Measurements from ENCODE around the gene SMIM24.
"Not testable (repeated sequence)": the region's sequence is repeated elsewhere in the genome, so short reads cannot be mapped to it uniquely, and the experiment has no call there.

SMIM24 gene

DNA sequence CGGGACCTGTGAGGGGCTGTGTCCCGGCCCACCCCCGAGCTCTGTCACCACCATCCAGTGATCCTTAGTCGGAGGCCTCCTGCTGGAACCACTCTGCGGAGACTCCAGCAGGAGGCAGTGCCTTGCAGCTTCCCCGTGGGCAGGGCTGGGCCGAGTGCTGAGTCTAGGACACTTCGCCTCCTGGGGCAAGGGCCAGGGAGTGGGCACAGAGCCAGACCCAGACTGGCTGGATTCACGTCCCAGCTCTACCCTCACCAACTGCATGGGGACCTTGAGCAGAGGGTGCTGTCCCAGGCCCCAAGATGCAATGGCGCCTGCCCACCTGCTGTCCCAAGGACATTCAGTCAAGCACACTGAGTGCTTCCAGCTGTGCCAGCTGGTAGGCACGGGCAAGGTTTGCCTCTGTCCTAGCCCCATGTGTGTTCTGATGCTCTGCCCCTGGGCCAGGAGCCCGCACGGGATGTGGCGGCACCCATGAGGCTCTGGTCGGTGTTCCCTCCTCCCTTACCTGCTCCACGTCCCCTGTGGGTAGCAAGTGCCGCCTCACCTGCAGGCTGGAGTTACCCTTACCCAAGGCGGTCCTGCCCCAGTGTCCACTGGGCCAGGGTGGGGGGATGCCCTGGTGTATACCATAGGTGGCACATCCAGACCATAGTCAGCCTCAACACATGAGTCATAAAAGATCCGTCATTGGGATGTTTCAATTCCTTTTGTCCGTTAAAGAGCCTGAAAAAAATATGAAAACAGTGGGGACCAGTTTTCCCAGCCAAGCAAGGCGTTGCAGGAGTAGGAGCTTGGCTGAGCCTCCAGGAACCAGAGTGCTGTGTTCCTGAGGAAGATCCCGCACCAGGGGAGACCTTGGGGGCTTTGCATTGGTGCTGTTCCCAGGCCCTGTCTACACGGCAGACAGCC, 33.2 kb upstream of the SMIM24 start:
- DNase-seq: no peak

DNA sequence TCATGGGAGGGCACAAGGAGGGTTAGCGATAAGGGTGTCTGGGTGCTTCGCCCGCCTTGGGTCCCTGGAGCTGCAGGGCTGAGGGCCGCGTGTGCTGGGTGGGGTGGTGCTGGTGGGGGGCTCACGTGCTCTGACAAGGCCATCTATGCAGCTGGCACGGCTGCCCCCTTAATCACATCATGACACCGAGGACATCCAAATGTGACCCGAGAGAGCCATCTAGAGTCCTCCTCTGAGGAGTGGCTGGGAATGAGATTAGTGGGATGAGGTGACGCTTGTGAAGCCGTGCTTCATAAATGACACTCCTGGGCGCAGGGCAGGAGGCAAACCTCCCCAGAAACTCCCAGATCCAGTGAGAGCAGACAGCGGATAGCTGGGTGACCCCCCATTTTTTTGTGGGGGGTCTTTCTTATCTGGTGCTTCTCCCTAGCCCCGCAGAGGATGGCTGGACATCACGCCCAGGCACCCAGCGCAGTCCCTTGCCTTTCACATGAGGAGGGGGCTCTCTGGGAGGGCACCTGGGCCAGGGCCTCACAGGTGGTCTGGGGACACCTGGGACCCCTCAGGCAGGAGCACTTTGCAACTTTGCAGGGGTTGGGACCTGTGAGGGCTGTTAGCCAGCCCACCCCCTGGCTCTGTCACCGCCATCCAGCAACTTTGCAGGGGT, 32.4 kb upstream of the SMIM24 start:
- DNase-seq: no peak

DNA sequence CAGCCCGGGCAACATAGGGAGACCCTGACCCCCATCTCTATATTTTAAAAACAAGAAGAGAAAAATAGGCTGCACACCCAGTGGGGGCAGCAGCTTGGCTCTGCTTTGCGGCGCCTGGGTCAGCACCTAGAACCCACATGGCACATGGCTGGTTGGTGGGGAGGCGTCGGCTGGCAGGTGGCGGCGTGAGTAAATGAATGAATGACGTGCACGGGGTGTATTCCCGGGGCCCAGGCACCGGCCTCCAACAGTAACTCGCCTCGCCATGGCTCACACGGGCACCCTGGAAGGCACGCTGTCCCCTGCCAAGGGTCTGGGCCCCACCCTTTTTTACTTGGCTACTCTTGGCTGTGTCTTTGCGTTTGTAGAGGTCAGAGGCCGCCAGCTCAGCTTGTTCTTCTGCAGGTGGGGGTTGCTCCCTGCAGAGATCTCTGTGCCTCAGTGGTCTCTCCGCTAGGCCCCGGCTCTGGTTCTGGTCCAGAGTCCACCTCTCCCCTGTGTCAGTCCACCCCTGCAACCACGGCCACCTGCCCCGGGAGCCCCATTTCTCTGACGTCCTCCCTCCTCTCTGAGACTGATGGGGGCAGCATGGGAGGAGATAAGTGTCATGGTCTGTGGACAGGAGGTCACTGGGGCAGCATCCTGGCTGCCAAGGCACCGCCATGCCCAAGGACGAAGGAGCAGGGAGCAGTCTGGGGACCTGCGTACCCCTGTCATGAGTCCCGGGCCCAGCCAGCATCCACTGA, 31.4 kb upstream of the SMIM24 start:
- DNase-seq: no peak

DNA sequence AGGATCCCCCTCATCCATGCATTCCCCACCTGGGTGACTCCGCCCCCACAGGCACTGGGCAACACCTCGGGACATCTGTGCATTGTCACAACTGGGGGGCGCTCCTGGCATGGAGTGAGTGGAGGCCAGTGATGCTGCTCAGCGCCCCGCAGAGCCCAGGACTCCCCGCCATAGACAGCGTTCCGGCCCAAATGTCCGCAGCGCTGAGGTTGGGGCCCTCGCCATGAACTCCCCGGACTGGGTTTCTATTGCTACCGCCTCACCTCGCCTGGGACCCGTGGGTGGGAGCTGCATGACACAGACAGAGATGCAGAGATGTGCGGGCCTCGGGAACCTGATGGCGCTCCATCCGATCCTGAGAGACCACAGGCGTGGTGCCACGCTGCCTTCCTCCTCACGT, 30.4 kb upstream of the SMIM24 start:
- no peak for DNase-seq

DNA sequence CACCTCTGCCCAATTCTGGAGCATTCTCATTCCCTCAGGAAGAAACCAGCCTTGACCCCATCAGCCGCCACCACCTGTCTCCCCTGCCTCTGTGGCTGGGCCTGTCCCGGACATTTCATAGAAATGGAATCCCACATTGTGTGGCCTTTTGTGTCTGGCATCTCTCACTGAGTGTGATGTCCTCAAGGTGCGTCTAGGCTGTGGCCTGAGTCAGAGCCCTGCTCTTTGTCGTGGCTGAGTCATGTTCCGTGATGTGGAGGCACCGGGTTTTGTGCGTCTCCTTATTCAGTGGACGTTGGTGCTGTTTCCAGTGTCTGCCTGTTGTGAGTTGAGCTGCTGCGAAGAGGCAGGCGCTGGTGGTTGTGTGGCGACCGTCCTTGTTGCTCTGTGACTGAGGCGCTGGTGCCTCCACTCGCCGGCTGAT, 29.3 kb upstream of the SMIM24 start:
- DNase-seq: peak; percentile 70

DNA sequence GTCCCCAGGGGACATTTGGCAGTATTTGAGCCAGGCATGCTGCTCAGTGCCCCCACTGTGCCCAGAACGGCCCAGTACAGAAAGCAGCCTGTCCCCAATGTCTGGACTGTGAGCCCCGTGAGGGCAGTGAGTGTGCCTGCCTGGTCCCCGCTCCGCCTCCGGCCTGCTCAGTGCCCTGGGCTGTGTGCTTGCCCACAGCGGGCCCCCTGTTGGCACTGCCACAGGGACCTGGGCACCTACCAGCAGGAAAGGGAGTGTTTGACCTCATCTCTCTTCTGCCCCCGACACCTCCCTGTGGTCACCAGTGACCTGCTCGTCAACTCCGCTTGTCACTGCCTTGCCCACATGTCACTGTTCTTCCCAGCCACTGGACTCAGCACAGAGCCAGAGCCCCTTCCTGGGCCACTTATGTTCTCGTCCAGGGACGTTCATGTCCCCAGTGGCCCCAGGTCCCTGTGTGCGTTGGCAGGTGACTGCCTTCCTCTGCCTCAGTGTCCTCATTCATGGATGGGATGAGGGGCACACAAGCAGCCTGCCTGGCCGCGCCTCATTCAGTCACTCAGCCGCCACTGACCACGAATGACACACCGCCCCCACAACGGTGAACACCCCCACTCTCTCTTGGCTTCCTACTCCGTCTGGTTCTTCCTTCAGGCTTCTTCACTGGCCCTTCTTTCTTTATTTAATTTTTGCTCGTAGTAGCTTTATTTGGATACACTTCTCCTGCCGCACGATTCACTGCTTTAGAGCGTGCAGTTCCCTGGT, 28.6 kb upstream of the SMIM24 start:
- DNase-seq: no peak

DNA sequence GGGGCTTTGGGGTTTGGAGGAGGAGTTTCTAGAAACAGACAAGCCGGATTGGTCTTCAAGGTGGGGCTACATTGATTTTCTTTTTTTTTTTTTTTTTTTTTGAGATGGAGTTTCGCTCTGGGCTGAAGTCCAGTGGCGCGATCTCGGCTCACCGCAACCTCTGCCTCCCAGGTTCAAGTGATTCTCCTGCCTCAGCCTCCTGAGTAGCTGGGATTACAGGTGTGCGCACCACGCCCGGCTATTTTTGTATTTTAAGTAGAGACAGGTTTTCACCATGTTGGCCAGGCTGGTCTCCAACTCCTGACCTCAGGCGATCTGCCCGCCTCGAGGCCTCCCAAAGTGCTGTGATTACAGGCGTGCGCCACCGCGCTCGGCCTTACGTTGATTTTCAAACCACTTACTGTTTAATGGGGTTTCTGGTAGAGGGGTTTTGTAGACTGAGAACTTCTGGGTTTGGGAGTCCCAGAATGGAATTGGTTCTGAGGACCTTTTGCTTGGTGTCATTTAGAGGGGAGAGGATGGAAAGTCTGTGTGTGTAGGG, 27.9 kb upstream of the SMIM24 start:
- not testable (repeated sequence) for DNase-seq

DNA sequence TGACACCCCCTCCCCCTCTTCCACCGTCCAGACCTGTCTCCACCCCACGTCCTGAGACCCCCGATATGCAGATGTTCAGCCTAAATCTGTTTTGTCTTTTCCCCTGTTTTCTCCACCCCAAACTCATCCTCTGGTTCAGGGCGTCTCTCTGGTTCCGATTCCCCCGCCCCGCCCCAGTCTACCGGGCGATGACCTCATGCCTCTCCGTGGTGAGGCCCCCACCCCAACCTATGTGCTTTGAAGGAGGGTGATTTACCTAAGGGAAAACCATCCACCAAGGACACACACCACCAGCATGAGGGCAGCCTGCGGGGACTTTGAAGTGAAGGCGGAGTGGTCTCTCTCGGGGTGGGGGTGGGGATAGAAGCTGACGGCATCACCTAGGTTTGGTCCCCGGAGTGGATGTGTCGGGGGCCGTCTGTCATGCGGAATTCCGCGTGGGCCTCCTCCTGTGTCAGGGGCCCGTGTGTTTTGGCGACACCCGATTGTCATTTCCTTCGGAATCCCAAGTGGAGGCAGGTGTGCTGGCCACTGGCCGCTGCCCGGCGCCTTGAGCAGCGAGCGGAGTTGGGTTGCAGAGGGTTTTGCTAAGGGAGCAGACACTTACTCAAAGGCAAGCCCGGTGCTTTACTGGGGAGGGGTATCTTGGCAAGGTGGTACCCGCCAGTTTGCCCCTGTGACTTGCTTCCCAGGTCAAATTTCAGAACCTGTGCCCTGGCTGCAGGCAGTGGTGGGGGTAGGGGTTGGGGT, 27.2 kb upstream of the SMIM24 start:
- DNase-seq: peak; percentile 81

DNA sequence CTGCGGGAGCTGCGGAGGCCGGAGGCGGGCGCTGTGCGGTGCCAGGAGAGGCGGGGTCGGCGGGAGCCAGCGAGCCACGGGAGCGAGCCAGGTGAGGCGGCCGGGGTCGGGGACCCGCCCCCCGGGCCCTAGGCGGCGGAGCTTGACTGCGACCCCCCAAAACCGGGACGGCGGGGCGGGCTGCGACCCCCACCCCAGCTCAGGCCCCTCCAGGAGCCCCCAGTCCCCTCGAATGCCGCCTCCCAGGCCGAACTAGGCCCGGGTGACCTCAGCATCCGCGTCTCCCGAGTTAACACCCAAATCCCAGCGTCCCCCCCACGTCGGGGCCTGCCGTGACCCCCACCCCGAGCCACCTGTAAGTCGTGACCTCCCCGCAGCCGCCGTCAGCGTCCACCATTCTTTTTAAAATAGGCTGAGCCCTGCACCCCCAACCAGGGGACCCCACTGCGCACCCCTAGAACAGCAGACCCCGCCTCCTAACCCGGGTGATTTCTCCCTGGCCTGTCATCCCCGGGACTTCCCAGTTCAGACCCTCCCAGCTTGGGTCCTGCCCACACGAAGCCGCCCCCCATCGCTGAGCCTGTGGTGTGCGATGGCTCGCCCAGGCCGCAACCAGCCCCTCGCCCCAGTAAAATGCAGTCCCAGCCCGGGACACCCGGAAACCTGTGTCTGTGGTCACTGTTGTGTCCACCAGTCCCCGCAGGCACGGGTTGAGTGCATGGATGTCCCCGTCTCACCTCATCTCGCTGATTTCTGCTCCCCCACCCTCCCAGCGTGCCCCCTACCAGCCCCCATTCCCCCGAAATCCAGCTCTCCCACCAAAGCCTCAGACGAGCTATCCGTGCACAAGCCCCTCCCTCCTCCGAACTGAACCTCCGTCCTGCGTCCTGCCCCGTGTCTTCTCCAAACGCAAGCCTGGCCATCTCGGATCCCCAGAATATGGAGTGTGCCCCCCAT, 26.3 kb upstream of the SMIM24 start:
- peak; percentile 75 for DNase-seq

DNA sequence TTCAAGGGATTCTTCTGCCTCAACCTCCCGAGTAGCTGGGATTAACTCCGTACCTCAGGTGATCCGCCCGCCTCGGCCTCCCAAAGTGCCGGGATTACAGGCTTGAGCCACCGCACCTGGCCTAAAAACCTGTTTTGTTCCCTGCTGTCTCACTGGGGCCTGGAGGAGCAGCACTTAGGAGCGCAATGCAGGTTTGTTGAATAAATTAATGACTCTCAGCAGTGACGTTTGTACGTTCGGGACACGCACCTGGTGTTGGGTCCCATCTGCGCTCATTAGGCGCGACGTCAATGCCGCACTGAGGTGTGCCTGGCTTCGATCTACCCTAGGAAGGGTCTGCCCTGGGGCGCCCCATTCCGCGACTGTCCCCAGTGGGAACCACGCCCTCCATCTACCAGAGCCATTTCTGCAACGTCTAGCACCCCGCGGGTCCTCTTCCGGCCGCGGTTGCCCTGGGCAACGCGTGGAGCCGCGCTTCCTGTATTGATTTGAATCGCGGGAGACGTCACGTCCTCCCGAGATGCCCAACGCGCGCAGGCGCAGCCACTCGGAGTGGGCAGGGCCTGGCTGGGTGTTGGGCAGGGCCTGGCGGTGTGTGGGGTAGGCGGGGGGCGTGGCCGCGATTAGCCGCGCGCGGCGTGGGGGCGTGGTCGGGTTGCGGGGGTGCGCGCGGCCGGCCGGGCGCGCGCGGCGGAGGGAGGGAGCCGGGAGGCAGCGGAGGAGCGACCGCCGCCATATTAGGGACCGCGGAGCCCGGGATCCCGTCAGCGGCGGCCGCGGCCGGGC, 25.5 kb upstream of the SMIM24 start, which contains the start of gene FZR1:
TSS of gene FZR1 (plus strand) at position 714 of the 786 bp plus-strand sequence. CDS start 16,679 bp downstream, outside the sequence.
- DNase-seq: peak; percentile 100

DNA sequence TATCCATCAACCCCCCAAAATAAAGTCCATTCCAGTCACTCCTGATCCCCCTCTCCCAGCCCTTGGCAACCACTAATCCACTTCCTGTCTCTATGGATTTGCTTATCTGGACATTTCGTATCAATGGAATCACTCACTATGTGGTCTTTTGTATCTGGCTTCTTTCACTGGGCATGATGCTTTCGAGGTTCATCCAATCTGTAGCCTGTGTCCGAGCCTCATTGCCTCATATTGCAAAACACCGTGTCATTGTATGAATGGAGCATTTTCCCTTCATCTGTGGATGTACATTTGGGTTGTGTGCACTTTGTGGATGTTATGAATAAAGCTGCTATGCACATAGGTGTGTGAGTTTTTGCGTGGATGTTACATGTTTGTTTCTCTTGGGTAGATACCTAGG, 24.4 kb upstream of the SMIM24 start:
- DNase-seq: no peak

DNA sequence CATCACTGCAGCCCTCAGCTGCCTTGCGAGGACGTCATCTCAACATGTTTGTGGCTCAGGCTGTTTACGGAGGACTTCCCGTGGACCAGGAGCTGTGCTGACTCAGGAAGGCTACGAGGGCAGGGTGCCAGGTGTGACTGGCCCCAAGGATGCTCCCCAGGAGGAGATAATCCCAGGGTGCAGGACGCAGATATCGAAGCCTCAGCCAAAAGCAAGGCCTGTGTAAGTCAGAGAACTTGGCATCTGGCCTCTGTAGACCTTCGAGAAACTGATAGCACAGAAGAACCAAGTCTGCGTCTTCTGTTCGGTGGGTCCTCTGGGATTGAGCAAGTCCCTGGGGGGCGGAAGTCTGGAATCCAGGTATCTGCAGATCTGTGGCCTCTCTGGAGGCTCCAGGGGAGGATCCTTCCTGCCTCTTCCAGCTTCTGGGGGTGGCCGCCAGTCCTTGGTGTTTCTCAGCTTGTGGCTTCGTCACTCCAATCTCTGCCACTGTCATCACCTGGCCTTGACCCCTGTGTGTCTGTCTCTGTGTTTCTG, 22.8 kb upstream of the SMIM24 start:
- no peak for DNase-seq

DNA sequence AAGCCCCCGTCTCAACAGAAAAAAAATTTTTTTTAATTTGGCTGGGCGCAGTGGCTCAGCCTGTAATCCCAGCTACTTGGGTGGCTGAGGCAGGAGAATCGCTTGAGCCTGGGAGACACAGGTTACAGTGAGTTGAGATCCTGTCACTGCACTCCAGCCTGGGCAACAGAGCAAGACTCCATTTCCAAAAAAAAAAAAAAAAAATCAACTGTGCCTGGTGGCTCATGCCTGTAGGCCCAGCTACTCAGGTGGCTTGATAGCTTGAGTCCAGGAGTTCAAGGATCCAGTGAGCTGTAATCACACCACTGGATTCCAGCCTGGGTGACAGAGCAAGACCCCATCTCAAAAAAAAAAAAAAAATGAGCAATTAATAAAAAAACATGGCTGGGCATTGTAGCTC, 21.5 kb upstream of the SMIM24 start:
- no peak for DNase-seq

DNA sequence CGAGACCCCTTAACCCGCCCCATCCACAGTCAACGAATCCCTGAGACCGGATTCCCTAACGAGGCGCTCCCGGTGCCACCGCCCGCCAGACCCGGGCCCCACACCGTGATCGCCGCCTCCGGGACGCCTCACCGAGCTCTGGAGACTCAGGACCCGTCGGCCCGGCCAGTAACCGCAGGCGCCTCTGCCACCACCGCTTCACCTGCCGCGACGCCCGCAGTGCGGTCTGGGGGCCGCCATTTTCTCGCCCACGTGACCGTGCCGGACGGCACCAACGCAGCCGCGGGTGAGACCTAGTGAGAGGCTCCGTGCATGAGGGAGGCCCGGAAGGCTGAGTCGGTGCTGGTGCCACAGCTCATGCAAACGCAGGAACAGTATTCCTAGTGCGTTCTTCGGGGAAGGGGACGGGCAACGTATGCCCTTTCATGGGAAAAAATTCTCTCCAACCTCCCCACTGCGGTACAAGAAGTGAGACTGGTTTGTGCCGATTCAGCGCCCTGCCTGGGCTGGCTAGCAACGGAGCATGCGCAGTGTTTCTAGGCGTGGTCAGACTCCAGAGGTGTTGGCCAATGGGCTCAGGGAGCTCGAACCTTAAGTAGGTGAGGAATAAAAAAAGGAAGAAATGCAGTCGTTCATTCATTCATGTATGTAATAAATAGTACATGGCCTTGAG, 20.2 kb upstream of the SMIM24 start, which contains the start of gene DOHH:
TSS of gene DOHH (minus strand) at position 246 of the 673 bp plus-strand sequence. CDS start 3,860 bp downstream, outside the sequence.
- peak; percentile 98 for DNase-seq

DNA sequence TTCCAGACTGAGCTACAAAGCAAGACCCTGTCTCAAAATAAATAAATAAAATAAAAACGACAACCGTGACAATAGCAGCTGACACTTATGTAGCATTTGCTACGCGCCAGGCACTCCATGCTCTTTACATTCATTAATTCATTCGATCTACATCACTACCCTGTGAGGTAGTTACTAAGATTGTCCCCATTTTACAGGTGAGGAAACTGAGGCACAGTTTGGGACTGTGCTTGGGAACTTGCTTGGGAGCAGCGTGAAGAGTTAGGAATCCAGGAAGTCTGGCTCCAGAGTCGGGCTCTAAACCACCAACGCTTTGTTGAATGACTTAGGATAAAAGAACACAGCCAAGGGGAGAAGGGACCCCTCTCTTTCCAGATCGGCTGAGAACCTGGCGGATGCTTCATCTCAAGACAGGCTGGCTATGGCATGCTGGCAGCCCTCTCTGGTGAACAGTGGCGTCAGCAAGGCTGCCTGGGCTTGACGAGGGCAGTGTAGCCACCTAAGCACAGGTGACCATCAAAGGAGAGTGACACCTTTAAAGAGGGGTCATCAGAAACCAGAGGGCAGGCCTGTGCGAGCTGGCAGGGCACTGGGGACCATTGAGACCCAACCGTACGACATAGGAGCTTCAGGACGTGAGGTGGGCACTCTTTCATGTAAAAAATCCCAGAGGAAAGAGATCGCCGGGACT, 19.6 kb upstream of the SMIM24 start:
- DNase-seq: no peak

DNA sequence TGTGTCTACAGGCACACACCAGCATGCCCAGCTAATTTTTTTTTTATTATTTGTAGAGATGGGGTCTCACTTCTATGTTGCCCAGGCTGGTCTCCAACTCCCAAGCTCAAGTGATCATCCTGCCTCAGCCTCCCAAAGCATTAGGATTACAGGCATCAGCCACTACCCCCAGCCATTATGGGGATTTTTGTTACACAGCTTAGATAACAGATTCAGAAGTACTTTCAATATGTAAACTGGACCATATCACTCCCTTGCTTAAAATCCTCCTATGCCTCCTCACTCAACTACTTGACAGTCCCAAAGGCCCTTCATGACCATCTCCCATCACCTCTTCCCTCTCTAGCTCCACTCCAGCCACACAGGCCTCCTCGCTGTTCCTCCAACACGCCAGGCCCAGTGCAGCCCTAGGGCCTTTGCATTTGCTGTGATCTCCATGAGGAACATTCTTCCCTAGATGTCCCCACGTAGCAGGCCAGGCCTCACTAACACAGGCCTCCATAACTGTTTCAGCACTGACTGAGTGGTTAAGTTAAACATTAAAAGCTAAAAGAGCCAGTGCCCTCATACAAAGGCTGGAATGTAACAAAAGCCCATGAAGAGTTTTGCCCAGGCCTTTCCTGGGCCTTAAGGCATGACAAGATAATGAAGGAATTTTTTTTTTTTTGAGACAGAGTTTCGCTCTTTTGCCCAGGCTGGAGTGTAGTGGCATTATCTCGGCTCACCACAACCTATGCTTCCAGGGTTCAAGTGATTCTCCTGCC, 17.6 kb upstream of the SMIM24 start:
- DNase-seq: no peak
